Mesenchymal stem cell (in vitro differentiated cells and primary cell): Measurements from ENCODE around the gene UCN2. TPM values are rescaled to one million over a fixed set of nuclear protein-coding genes. Genes with fewer than 3 reads are reported as not detected.

Experiments
- DNase-seq: peaks from one replicate; pipeline ENCODE4 v3.0.0-alpha.2; 2013
- H2AFZ ChIP-seq: one replicate; pipeline ENCODE4 v1.6.1; 2013; ENCODE audit warnings: low read depth, mild to moderate bottlenecking, control low read depth, inconsistent platforms, low read length, moderate library complexity
- H2AK5ac ChIP-seq: 2 replicates; pipeline ENCODE4 v1.6.1; 2013; ENCODE audit warnings: low read length, moderate library complexity, mild to moderate bottlenecking, inconsistent platforms; ENCODE audit not compliant: severe bottlenecking
- H2BK120ac ChIP-seq: one replicate; pipeline ENCODE4 v1.6.1; 2013; ENCODE audit warnings: low read depth, mild to moderate bottlenecking, inconsistent platforms, low read length, moderate library complexity
- H2BK12ac ChIP-seq, 2 experiments: one replicate each; pipeline ENCODE4 v1.6.1; 2013; ENCODE audit warnings: inconsistent platforms in 2 of 2, low read length in 2 of 2, mild to moderate bottlenecking in 2 of 2, moderate library complexity in 2 of 2, control low read depth in 1 of 2
- H2BK15ac ChIP-seq: one replicate; pipeline ENCODE4 v1.6.1; 2013; ENCODE audit warnings: mild to moderate bottlenecking, low read depth, inconsistent platforms; ENCODE audit not compliant: poor library complexity, severe bottlenecking
- H2BK5ac ChIP-seq: 2 replicates; pipeline ENCODE4 v1.6.1; 2013; ENCODE audit warnings: low read depth, mild to moderate bottlenecking, low read length, control low read depth, inconsistent platforms; ENCODE audit not compliant: poor library complexity, severe bottlenecking
- H3K14ac ChIP-seq, 2 experiments: one replicate each; pipeline ENCODE4 v1.6.1; 2013; ENCODE audit warnings: inconsistent platforms in 2 of 2, low read length in 2 of 2, control low read depth in 1 of 2, mild to moderate bottlenecking in 1 of 2, moderate library complexity in 1 of 2
- H3K18ac ChIP-seq, 2 experiments: one replicate each; pipeline ENCODE4 v1.6.1; 2013; ENCODE audit warnings: inconsistent platforms in 2 of 2, low read length in 2 of 2, control low read depth in 1 of 2, low read depth in 1 of 2, mild to moderate bottlenecking in 1 of 2
- H3K23ac ChIP-seq, 2 experiments: one replicate each; pipeline ENCODE4 v1.6.1; 2013; ENCODE audit warnings: inconsistent platforms in 2 of 2, low read length in 2 of 2, mild to moderate bottlenecking in 2 of 2, moderate library complexity in 2 of 2, control low read depth in 1 of 2
- H3K27ac ChIP-seq: 2 replicates; pipeline ENCODE4 v1.5.1; 2013; ENCODE audit warnings: mild to moderate bottlenecking, moderate library complexity, low read length, control low read depth, inconsistent platforms; ENCODE audit not compliant: poor library complexity, severe bottlenecking
- H3K27me3 ChIP-seq, 2 experiments: 2 replicates each; pipeline versions ENCODE4 v1.6.1 to v1.7.0; 2013; ENCODE audit warnings: low read length in 2 of 2, mild to moderate bottlenecking in 2 of 2, moderate library complexity in 2 of 2, control low read depth in 1 of 2, inconsistent platforms in 1 of 2; ENCODE audit not compliant: control insufficient read depth in 1 of 2, insufficient read depth in 1 of 2
- H3K36me3 ChIP-seq, 2 experiments: 2 replicates each; pipeline versions ENCODE4 v1.6.1 to v1.7.0; 2013; ENCODE audit warnings: low read length in 2 of 2, control low read depth in 1 of 2, inconsistent platforms in 1 of 2, low read depth in 1 of 2, mild to moderate bottlenecking in 1 of 2; ENCODE audit not compliant: insufficient read depth in 2 of 2, control insufficient read depth in 1 of 2
- H3K4ac ChIP-seq, 2 experiments: one replicate each; pipeline ENCODE4 v1.6.1; 2013; ENCODE audit warnings: inconsistent platforms in 2 of 2, low read length in 2 of 2, mild to moderate bottlenecking in 2 of 2, moderate library complexity in 2 of 2, control low read depth in 1 of 2, low read depth in 1 of 2
- H3K4me1 ChIP-seq: 2 replicates; pipeline ENCODE4 v1.6.1; 2013; ENCODE audit warnings: low read depth, low read length, control low read depth; ENCODE audit not compliant: control insufficient read depth, insufficient read depth
- H3K4me2 ChIP-seq: 2 replicates; pipeline ENCODE4 v1.6.1; 2013; ENCODE audit warnings: low read length, mild to moderate bottlenecking, inconsistent platforms; ENCODE audit not compliant: poor library complexity, severe bottlenecking
- H3K4me3 ChIP-seq, 2 experiments: 2 replicates each; pipeline versions ENCODE4 v1.5.1 to v1.7.0; 2013; ENCODE audit warnings: low read length in 2 of 2, mild to moderate bottlenecking in 2 of 2, control low read depth in 1 of 2, low read depth in 1 of 2; ENCODE audit not compliant: insufficient read depth in 1 of 2
- H3K79me1 ChIP-seq: replicated peaks from 2 replicates; pipeline ENCODE4 v1.6.1; 2013; ENCODE audit warnings: mild to moderate bottlenecking, control low read depth, low read length, inconsistent platforms; ENCODE audit not compliant: poor library complexity, severe bottlenecking
- H3K9ac ChIP-seq: 2 replicates; pipeline ENCODE4 v1.7.0; 2013; ENCODE audit warnings: mild to moderate bottlenecking, low read length, moderate library complexity
- H3K9me3 ChIP-seq: 2 replicates; pipeline ENCODE4 v1.7.0; 2013; ENCODE audit warnings: mild to moderate bottlenecking, low read length; ENCODE audit not compliant: control insufficient read depth
- H4K8ac ChIP-seq: one replicate; pipeline ENCODE4 v1.6.1; 2013; ENCODE audit warnings: inconsistent platforms, mild to moderate bottlenecking, low read length, moderate library complexity
- H4K91ac ChIP-seq: one replicate; pipeline ENCODE4 v1.6.1; 2013; ENCODE audit warnings: mild to moderate bottlenecking, low read length, inconsistent platforms
- WGBS: methylation state at CpG from one replicate; pipeline ENCODE4 v1.1.7; 2013; ENCODE audit warnings: mixed read lengths; 5-methylcytosine and 5-hydroxymethylcytosine counted together
- small RNA-seq: library from polyadenylated mRNA; stranded (forward); fragments of <200 nt; extraction: miRNeasy Mini kit (QIAGEN cat#:217004); gene quantifications from one replicate; pipeline ENCODE3, GENCODE V24; 2013; ENCODE audit warnings: low read depth

UCN2 gene

DNA sequence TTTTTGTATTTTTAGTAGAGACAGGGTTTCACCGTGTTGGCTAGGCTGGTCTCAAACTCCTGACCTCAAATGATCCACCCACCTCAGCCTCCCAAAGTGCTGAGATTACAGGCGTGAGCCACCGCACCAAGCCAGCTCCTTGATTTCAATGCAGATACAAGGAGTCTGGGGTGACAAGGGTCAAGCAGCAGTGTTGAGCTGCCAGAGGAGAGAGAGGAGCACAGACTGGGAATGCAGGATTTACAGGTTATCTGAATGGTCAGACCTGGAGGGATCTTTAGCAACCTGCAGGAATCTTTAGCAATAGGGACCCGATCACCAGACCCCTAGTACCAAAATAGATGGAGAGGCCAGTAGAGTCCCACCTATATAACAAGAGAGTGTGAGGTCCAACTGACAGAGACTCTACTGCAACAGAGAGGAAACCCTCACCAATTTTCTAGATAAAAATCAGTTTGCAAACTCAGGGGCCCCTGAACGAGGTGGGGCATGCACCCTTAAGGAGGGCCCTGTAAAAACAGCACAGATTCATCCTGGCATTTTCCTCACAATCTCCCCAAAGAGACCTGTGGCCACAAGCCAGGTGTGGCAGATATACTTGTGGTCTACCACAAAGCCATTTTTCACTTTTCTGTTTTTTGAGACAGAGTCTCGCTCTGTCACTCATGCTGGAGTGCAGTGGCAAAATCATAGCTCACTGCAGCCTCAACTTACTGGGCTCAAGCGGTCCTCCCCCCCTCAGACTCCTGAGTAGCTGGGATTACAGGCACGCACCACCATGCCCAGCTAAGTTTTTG, 49.0 kb downstream of the UCN2 start:
- no peak overlapping the region for H3K18ac ChIP-seq
- H2BK120ac ChIP-seq: no peak overlapping the region
- DNase-seq: no peak
- no peak overlapping the region for H3K27ac ChIP-seq
- H3K4me1 ChIP-seq: peaks cover 6% of the 10 kb centered on the region
- H3K14ac ChIP-seq: no peak overlapping the region
- no peak overlapping the region for H3K23ac ChIP-seq
- no peak overlapping the region for H4K8ac ChIP-seq
- no peak overlapping the region for H2BK15ac ChIP-seq
- peaks cover 0 to 29% of the 10 kb centered on the region in 2 experiments for H3K36me3 ChIP-seq
- peaks cover 5% of the 10 kb centered on the region for H3K79me1 ChIP-seq
- 91% methylated on average over 6 of the region's 8 CpGs for WGBS
- no peak overlapping the region for H2AFZ ChIP-seq
- H4K91ac ChIP-seq: no peak overlapping the region
- no peaks in the 10 kb centered on the region for H3K27me3 ChIP-seq
- H2BK5ac ChIP-seq: no peak overlapping the region
- no peak overlapping the region for H3K4ac ChIP-seq
- H3K9me3 ChIP-seq: no peaks in the 10 kb centered on the region
- H2BK12ac ChIP-seq: no peak overlapping the region
- no peak overlapping the region for H2AK5ac ChIP-seq
- H3K9ac ChIP-seq: no peak overlapping the region
- H3K4me2 ChIP-seq: no peak overlapping the region
- no peak overlapping the region for H3K4me3 ChIP-seq

Small RNAs within 50 kb of the gene (small RNA-seq; reads per million reads assigned to genes)
- not detected for gene MIR6823
